Fibroblast of pulmonary artery (primary cell): ENCODE measurements around the gene CLCN7.

Source experiments
- DNase-seq: peaks from one replicate; pipeline ENCODE4 v3.0.0-alpha.2; 2010; ENCODE audit warnings: low read depth
- H3K4me3 ChIP-seq: replicated peaks from 2 replicates; pipeline ENCODE4 v1.5.1; 2011; ENCODE audit warnings: low read depth, mild to moderate bottlenecking, control low read depth, low read length, moderate library complexity
- TF ChIP-seq, protein P1 (sequence below): IDR thresholded peaks from 2 replicates; pipeline ENCODE4 v1.5.1; 2011; ENCODE audit warnings: mild to moderate bottlenecking, control low read depth, low read length, inconsistent platforms; ENCODE audit errors: missing control alignments

The CLCN7 gene

DNA sequence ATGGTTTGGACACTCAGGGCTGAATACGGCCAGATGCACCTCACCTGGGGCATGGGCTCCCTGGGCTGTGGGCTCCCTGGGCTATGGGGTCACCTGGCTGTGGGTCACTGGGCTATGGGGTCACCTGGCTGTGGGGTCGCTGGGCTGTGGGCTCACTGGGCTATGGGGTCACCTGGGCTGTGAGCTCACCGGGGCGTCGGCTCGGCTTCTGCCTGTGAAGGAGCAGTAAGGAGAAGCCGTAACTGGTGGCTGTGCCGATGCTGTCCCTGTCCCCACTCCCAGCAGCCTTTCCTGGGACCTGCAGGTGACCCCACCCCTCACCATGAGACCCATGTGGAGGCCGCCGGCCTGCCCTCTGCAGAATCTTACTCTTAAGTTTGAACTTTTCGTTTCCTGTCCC is 45.8 kb downstream of the CLCN7 start:
- TF ChIP-seq, protein P1, sequence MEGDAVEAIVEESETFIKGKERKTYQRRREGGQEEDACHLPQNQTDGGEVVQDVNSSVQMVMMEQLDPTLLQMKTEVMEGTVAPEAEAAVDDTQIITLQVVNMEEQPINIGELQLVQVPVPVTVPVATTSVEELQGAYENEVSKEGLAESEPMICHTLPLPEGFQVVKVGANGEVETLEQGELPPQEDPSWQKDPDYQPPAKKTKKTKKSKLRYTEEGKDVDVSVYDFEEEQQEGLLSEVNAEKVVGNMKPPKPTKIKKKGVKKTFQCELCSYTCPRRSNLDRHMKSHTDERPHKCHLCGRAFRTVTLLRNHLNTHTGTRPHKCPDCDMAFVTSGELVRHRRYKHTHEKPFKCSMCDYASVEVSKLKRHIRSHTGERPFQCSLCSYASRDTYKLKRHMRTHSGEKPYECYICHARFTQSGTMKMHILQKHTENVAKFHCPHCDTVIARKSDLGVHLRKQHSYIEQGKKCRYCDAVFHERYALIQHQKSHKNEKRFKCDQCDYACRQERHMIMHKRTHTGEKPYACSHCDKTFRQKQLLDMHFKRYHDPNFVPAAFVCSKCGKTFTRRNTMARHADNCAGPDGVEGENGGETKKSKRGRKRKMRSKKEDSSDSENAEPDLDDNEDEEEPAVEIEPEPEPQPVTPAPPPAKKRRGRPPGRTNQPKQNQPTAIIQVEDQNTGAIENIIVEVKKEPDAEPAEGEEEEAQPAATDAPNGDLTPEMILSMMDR: no peak

DNA sequence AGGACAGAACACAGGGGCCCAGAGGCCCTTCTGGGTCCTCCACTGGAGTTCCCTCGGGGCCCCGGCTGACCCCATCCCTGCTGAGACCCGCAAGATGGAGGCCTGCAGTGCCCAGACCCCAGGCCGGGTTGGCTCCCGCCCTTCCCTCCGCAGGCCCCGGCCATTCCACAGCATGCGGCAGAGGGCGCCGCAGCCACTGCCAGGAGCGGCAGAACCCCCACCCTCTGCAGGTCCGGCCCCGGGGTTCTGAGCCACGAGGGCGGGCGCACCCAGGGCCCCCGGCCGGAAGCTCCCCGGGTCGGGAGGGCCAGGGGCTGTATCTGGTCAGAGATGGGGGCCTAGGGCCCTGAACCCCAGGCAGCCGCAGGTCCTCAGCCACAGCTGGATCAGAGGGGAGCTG is 46.3 kb downstream of the CLCN7 start:
- DNase-seq: peak; percentile 10
- TF ChIP-seq, protein P1: peak; percentile 23
- no peak overlapping the region for H3K4me3 ChIP-seq

More for the DNA sequence above, 45.8 kb downstream of the CLCN7 start:
- no peak overlapping the region for H3K4me3 ChIP-seq
- DNase-seq: no peak

DNA sequence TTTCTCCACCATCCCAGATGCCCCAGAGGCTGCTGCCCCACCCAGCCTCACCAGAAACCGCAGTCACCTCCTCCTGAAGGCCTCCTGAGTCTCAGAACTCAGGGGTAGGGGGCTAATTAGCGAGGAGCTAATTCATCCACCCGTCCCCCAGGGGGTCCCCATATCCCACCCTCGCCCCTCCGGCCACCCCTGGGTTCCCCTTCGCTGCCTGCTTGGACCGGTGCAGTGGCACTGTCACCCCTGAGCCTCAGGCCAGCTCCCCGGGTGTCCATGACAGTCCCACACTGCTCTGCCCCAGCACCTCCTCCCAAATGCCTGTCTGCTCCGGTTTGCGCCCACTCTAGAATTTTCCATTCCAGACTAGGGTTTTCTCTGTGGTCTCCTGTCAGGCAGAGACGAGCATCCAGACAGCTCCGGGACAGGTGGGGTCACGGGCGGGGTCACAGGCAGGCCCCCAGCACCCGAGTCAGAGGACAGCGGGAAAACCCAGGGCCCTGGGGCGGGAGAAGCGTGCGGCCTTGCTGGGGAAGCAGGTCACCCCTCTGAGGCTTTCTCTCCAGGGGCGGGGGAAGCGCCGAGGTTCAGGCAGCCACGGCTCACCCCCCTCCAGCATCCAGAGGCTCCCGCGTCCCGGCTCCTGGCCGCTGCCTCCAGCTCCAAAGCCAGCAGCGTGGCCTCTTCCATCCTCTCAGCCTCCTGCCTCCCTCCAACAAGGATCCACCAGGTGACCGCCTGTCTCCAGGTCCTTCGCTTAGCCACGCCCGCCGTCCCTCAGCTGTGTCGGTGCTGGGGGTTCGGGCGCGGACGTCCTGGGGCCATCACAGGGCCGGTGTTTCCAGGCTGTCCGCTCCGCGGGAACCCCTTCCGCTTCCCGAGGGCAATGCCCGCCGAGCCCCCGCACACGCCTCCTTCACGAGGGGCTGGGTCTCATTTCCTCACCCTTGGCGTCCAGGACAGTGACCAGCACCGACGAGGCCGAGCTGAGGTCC is 47.1 kb downstream of the CLCN7 start:
- TF ChIP-seq, protein P1: no peak
- DNase-seq: no peak
- no peak overlapping the region for H3K4me3 ChIP-seq

DNA sequence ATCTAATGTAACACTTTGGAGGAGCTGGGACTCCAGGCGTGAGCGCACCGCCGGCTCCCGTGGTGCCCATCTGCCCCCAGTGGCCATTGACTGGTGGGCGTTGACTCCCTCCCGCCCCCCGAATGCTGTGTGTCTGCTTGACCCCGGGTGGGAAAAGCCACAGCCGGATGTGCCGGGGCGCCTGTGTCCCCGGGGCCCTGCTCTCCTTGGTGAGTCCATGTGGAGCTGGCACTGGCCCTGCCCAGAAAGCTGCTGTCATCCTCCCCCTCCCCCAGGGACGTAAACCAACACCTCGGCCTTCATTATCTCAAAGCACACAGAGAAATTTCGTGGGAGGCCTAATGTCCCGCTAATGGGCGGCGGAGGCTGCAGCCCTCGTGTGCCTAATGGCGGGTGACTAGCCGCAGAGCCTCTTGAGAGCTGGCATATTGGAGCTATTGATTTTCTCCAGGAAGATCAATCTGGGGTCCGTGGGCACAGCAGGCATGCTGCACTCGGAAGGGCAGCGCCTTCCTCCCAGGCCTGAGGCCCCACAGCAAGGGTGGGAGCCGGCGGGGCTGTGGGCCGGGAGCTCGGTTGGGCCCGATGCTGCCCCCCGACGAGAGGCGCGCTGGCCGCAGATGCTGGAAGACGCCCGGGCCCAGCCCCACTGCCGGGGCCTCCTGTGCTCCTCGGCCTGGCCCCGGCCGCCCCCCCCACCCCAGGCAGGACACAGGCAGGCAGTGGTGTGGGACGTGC is 47.9 kb downstream of the CLCN7 start:
- no peak for DNase-seq
- H3K4me3 ChIP-seq: no peak overlapping the region
- TF ChIP-seq, protein P1: no peak

DNA sequence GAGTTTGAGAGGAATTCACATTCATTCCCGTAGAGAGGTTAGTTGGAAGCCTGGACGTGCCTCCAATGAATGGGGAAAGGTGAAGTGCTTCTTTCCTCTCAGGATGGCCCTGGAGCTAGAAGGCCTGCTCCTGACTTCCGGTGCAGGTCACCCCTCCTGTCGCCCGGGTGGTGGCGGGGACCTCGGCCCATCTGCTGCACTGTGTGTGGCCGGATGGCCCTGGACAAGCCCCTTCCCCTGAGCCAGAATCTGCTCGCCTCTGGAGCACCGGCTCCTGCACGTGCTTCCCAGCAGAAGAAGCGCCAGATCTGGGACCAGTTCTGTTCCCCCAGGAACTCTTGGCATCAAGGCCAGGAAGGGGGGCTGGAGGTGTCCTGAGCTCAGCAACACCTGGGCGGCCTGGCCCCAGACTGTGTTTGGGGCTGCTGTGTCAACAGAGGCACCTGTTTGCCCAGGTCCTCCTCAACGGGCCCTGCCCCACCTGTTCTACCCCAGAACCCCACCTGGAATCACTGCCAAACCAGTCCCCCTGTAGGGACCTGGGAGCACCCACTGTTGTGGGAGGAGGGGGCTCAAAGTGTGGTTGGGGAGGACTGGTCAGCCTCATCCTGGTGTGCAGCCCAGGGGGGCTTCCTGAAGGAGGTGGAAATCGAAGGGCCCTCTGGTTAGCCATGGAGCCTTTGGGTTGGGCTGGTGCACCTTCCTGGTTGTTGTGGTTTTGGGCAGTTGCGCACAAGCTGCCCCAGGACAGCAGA is 49.0 kb downstream of the CLCN7 start:
- no peak for DNase-seq
- TF ChIP-seq, protein P1: no peak
- no peak overlapping the region for H3K4me3 ChIP-seq

DNA sequence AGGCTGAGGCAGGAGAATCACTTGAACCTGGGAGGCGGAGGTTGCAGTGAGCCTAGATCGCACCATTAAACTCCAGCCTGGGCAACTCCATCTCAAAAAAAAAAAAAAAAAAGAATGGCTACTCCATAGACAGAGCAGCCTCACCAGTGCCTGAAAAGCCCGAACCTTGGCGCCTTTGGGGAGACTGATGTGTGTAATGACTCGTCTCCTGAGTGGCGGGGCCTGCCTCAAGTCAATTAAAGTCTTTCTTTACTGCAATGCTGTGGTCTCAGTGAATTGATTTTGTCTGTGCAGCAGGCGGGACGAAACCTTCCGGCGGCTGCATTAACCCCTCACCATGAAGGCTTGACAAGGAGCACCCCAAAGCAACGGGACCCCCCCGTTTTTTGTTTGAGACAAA is 50.8 kb downstream of the CLCN7 start:
- no peak for DNase-seq
- TF ChIP-seq, protein P1: no peak
- H3K4me3 ChIP-seq: no peak overlapping the region
